Measurements from ENCODE around the gene GJA5.

DNA sequence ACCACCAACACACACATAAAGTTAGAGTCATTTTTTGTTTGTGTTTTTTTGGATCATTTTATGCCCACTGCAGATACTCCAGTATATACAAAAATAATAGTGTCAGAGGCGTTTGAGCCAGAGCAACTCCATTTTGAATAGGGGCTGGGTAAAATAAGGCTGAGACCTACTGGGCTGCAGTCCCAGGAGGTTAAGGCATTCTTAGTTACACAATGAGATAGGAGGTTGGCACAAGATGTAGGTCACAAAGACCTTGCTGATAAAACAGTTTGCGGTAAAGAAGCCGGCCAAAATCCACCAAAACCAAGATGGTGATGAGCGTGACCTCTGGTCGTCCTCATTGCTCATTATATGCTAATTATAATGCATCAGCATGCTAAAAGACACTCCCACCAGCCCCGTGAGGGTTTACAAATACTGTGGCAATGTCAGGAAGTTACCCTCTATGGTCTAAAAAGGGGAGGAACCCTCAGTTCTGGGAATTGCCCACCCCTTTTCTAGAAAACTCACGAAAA is 40.6 kb downstream of the GJA5 start:
- no peak for TF ChIP-seq EZH2 (IDR thresholded peaks at IDR 0.05)
- TF ChIP-seq, protein P1, sequence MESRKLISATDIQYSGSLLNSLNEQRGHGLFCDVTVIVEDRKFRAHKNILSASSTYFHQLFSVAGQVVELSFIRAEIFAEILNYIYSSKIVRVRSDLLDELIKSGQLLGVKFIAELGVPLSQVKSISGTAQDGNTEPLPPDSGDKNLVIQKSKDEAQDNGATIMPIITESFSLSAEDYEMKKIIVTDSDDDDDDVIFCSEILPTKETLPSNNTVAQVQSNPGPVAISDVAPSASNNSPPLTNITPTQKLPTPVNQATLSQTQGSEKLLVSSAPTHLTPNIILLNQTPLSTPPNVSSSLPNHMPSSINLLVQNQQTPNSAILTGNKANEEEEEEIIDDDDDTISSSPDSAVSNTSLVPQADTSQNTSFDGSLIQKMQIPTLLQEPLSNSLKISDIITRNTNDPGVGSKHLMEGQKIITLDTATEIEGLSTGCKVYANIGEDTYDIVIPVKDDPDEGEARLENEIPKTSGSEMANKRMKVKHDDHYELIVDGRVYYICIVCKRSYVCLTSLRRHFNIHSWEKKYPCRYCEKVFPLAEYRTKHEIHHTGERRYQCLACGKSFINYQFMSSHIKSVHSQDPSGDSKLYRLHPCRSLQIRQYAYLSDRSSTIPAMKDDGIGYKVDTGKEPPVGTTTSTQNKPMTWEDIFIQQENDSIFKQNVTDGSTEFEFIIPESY (IDR thresholded peaks at IDR 0.05; ENCODE audit: extremely low read depth, insufficient replicate concordance, low read length): no peak
- TF ChIP-seq, protein P2, sequence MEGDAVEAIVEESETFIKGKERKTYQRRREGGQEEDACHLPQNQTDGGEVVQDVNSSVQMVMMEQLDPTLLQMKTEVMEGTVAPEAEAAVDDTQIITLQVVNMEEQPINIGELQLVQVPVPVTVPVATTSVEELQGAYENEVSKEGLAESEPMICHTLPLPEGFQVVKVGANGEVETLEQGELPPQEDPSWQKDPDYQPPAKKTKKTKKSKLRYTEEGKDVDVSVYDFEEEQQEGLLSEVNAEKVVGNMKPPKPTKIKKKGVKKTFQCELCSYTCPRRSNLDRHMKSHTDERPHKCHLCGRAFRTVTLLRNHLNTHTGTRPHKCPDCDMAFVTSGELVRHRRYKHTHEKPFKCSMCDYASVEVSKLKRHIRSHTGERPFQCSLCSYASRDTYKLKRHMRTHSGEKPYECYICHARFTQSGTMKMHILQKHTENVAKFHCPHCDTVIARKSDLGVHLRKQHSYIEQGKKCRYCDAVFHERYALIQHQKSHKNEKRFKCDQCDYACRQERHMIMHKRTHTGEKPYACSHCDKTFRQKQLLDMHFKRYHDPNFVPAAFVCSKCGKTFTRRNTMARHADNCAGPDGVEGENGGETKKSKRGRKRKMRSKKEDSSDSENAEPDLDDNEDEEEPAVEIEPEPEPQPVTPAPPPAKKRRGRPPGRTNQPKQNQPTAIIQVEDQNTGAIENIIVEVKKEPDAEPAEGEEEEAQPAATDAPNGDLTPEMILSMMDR (IDR thresholded peaks at IDR 0.05 in 2 of 3, conservative IDR thresholded peaks at IDR 0.05 in 1 of 3; ENCODE audit: borderline replicate concordance in 1 of 3, insufficient read depth in 1 of 3, low read depth in 2 of 3, low read length in 2 of 3): no peak
- no peak for TF ChIP-seq POLR2A (IDR thresholded peaks at IDR 0.05; ENCODE audit: borderline replicate concordance, extremely low read depth, insufficient read depth, insufficient read length)
- TF ChIP-seq POLR2AphosphoS5 (IDR thresholded peaks at IDR 0.05; ENCODE audit: low read depth, low read length): no peak
- TF ChIP-seq YY1 (IDR thresholded peaks at IDR 0.05; ENCODE audit: extremely low read depth, insufficient replicate concordance, low read depth, low read length): no peak
- no peak for TF ChIP-seq EZH2phosphoT487 (IDR thresholded peaks at IDR 0.05; ENCODE audit: borderline replicate concordance)
